ENCODE results near the gene YBX1.

YBX1 gene

GRCh38 chr1:42734201-42735035 lies 52.2 kb downstream of the YBX1 start:
- DNase-seq (ENCODE audit: low read depth, low spot score): no peak

- no peak for DNase-seq (ENCODE audit: low read depth, low spot score)
Measured at GRCh38 chr1:42735056-42735455, 52.8 kb downstream of the YBX1 start.

GRCh38 chr1:42735477-42736105 lies 53.4 kb downstream of the YBX1 start:
- DNase-seq (ENCODE audit: low read depth, low spot score): no peak

- DNase-seq (ENCODE audit: low read depth, low spot score): no peak
Measured at GRCh38 chr1:42736152-42736551, 53.9 kb downstream of the YBX1 start.

GRCh38 chr1:42736571-42737200 lies 54.5 kb downstream of the YBX1 start:
- no peak for DNase-seq (ENCODE audit: low read depth, low spot score)

- no peak for DNase-seq (ENCODE audit: low read depth, low spot score)
Measured at GRCh38 chr1:42737257-42737656, 55.0 kb downstream of the YBX1 start.

- DNase-seq (ENCODE audit: low read depth, low spot score): no peak
Measured at GRCh38 chr1:42737986-42738677, 55.9 kb downstream of the YBX1 start.

- DNase-seq (ENCODE audit: low read depth, low spot score): no peak
Measured at GRCh38 chr1:42738678-42739226, 56.5 kb downstream of the YBX1 start.

GRCh38 chr1:42739753-42740700 lies 57.8 kb downstream of the YBX1 start, which contains the start of gene CLDN19:
CLDN19 (minus strand) TSS chr1:42740236; CDS start chr1:42740063, 173 bp downstream.
- no peak for DNase-seq (ENCODE audit: low read depth, low spot score)

GRCh38 chr1:42740851-42741580 lies 58.8 kb downstream of the YBX1 start:
- peak; percentile 38 for DNase-seq (ENCODE audit: low read depth, low spot score)

- no peak for DNase-seq (ENCODE audit: low read depth, low spot score)
Measured at GRCh38 chr1:42741706-42742105, 59.5 kb downstream of the YBX1 start.

GRCh38 chr1:42742141-42742540 lies 59.9 kb downstream of the YBX1 start:
- DNase-seq (ENCODE audit: low read depth, low spot score): no peak

GRCh38 chr1:42742617-42743316 lies 60.5 kb downstream of the YBX1 start:
- DNase-seq (ENCODE audit: low read depth, low spot score): no peak

- DNase-seq (ENCODE audit: low read depth, low spot score): no peak
Measured at GRCh38 chr1:42743317-42744147, 61.3 kb downstream of the YBX1 start.

GRCh38 chr1:42744148-42744413 lies 61.9 kb downstream of the YBX1 start:
- DNase-seq (ENCODE audit: low read depth, low spot score): no peak

GRCh38 chr1:42745851-42746250 lies 63.6 kb downstream of the YBX1 start:
- no peak for DNase-seq (ENCODE audit: low read depth, low spot score)

- DNase-seq (ENCODE audit: low read depth, low spot score): no peak
Measured at GRCh38 chr1:42746436-42747105, 64.4 kb downstream of the YBX1 start.

GRCh38 chr1:42747125-42747524 lies 64.9 kb downstream of the YBX1 start:
- DNase-seq (ENCODE audit: low read depth, low spot score): peak; percentile 64

All from astrocyte of the hippocampus (primary cell).